Measurements from ENCODE around the gene BHLHA15.

- no peak for TF ChIP-seq CTCF (IDR thresholded peaks at IDR 0.05)
- TF ChIP-seq FOXK1 (CRISPR knock-in tag; IDR thresholded peaks at IDR 0.05) = no peak
- no peak for TF ChIP-seq USF1 (CRISPR knock-in tag; IDR thresholded peaks at IDR 0.05)
- TF ChIP-seq NFYB (CRISPR knock-in tag; conservative IDR thresholded peaks at IDR 0.05; ENCODE audit: low read depth) = no peak
- TF ChIP-seq SP1 (CRISPR knock-in tag; conservative IDR thresholded peaks at IDR 0.05) = no peak
- no peak for TF ChIP-seq NR3C1 (CRISPR knock-in tag; conservative IDR thresholded peaks at IDR 0.05; ENCODE audit: low read depth)
- TF ChIP-seq TEAD4 (CRISPR knock-in tag; IDR thresholded peaks at IDR 0.05) = no peak
- no peak for TF ChIP-seq ZNF416 (CRISPR knock-in tag; IDR thresholded peaks at IDR 0.05)
- TF ChIP-seq SMAD3 (CRISPR knock-in tag; IDR thresholded peaks at IDR 0.05; ENCODE audit: borderline replicate concordance) = no peak
- no peak for TF ChIP-seq FOXP1 (CRISPR knock-in tag; IDR thresholded peaks at IDR 0.05; ENCODE audit: borderline replicate concordance)
- TF ChIP-seq ATF2 (CRISPR knock-in tag; IDR thresholded peaks at IDR 0.05; ENCODE audit: borderline replicate concordance, low read depth) = no peak
- TF ChIP-seq SMAD4 (CRISPR knock-in tag; IDR thresholded peaks at IDR 0.05) = no peak
- TF ChIP-seq JUN (CRISPR knock-in tag; IDR thresholded peaks at IDR 0.05) = no peak
Measured at GRCh38 chr7:98205162-98205845, 5.9 kb upstream of the BHLHA15 start.

Measured in WTC11 (cell line).